GM12878 (cell line): ENCODE data around the gene PRR35.

Source experiments
- BHLHE40 ChIP-seq, 2 experiments: fragments of 450-650 bp in 1 of 2; IDR thresholded peaks; 2 replicates each; pipeline ENCODE4 v1.6.1; 2011 to 2017; ENCODE audit warnings: low read depth in 2 of 2, borderline replicate concordance in 1 of 2, improper control_type of control experiment in 1 of 2, low read length in 1 of 2, mild to moderate bottlenecking in 1 of 2
- CREB1 ChIP-seq: IDR thresholded peaks from 2 replicates; pipeline ENCODE4 v1.6.1; 2012; ENCODE audit warnings: low read depth, mild to moderate bottlenecking, inconsistent platforms
- HDGF ChIP-seq: fragments of 450-650 bp; IDR thresholded peaks from 2 replicates; pipeline ENCODE4 v1.6.1; 2016; ENCODE audit warnings: antibody characterized with exemption
- MYC ChIP-seq: IDR thresholded peaks from 2 replicates; pipeline ENCODE4 v1.6.1; 2011; ENCODE audit warnings: mild to moderate bottlenecking, low read length, moderate library complexity, inconsistent platforms; ENCODE audit not compliant: insufficient read depth, insufficient replicate concordance, insufficient read length, severe bottlenecking
- POLR2A ChIP-seq: IDR thresholded peaks from 2 replicates; pipeline ENCODE4 v1.6.1; 2011; ENCODE audit warnings: low read depth, mild to moderate bottlenecking, low read length
- POLR2AphosphoS5 ChIP-seq: IDR thresholded peaks from 2 replicates; pipeline ENCODE4 v1.6.1; 2011; ENCODE audit warnings: mild to moderate bottlenecking, low read length, inconsistent platforms
- RAD21 ChIP-seq: IDR thresholded peaks from 2 replicates; pipeline ENCODE4 v1.6.1; 2011; ENCODE audit warnings: mild to moderate bottlenecking, low read depth, low read length, moderate library complexity; ENCODE audit not compliant: insufficient read depth
- REST ChIP-seq: IDR thresholded peaks from 2 replicates; pipeline ENCODE4 v1.6.1; 2012; ENCODE audit warnings: mild to moderate bottlenecking, low read depth, low read length
- SUPT20H ChIP-seq: IDR thresholded peaks from 2 replicates; pipeline ENCODE4 v1.6.1; 2011; ENCODE audit warnings: low read depth, mild to moderate bottlenecking, low read length, moderate library complexity, borderline replicate concordance; ENCODE audit not compliant: control insufficient read depth
- TCF3 ChIP-seq: IDR thresholded peaks from 2 replicates; pipeline ENCODE4 v1.6.1; 2012; ENCODE audit warnings: low read depth, mild to moderate bottlenecking, low read length, borderline replicate concordance; ENCODE audit not compliant: insufficient read depth
- YY1 ChIP-seq: IDR thresholded peaks from 2 replicates; pipeline ENCODE4 v1.6.1; 2011; ENCODE audit warnings: low read depth, mild to moderate bottlenecking, low read length
- ZNF207 ChIP-seq: fragments of 450-650 bp; IDR thresholded peaks from 2 replicates; pipeline ENCODE4 v1.6.1; 2014; ENCODE audit warnings: antibody characterized with exemption, mild to moderate bottlenecking, borderline replicate concordance
- TF ChIP-seq, protein P1 (sequence below), 3 experiments: IDR thresholded peaks in 2 of 3; conservative IDR thresholded peaks in 1 of 3; 2 replicates each; pipeline ENCODE4 v1.5.1; 2011; ENCODE audit warnings: low read depth in 3 of 3, low read length in 3 of 3, mild to moderate bottlenecking in 3 of 3, control low read depth in 2 of 3, moderate library complexity in 2 of 3, inconsistent platforms in 1 of 3, mixed read lengths in 1 of 3; ENCODE audit not compliant: control insufficient read depth in 2 of 3, insufficient read depth in 1 of 3; ENCODE audit errors: extremely low read depth in 1 of 3

DNA sequence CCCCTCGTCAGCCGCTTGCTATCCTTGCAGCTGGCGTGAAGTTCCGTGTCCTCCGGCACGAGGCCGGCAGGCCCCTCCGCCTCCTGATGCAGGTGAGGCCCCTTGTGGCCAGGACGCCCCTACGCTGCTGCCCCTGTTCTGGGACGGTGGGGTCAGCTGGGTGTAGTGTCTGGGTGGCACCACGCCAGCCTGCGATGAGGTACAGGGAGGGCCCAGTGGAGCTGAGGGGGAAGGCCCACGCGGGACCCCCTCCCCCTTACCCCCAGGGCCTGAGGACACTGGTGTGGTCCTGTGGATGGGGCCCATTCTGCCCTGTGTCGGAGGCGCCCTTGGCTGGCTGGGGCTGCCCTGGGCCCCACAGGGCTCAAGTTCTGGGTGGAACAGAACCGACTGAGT, 22.0 kb downstream of the PRR35 start:
- no peak for TF ChIP-seq POLR2A
- TF ChIP-seq BHLHE40 (IDR thresholded peaks at IDR 0.05; ENCODE audit: borderline replicate concordance in 1 of 2, low read depth in 2 of 2, low read length in 1 of 2): no peak
- TF ChIP-seq RAD21: no peak
- no peak for TF ChIP-seq TCF3
- no peak for TF ChIP-seq MYC
- TF ChIP-seq CREB1: no peak
- no peak for TF ChIP-seq REST
- no peak for TF ChIP-seq ZNF207
- TF ChIP-seq POLR2AphosphoS5: no peak
- no peak for TF ChIP-seq HDGF
- no peak for TF ChIP-seq YY1
- TF ChIP-seq, protein P1, sequence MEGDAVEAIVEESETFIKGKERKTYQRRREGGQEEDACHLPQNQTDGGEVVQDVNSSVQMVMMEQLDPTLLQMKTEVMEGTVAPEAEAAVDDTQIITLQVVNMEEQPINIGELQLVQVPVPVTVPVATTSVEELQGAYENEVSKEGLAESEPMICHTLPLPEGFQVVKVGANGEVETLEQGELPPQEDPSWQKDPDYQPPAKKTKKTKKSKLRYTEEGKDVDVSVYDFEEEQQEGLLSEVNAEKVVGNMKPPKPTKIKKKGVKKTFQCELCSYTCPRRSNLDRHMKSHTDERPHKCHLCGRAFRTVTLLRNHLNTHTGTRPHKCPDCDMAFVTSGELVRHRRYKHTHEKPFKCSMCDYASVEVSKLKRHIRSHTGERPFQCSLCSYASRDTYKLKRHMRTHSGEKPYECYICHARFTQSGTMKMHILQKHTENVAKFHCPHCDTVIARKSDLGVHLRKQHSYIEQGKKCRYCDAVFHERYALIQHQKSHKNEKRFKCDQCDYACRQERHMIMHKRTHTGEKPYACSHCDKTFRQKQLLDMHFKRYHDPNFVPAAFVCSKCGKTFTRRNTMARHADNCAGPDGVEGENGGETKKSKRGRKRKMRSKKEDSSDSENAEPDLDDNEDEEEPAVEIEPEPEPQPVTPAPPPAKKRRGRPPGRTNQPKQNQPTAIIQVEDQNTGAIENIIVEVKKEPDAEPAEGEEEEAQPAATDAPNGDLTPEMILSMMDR (IDR thresholded peaks at IDR 0.05 in 2 of 3, conservative IDR thresholded peaks at IDR 0.05 in 1 of 3; ENCODE audit: control insufficient read depth in 2 of 3, extremely low read depth in 1 of 3, insufficient read depth in 1 of 3, low read depth in 3 of 3, low read length in 3 of 3): no peak
- no peak for TF ChIP-seq SUPT20H
